Heart left ventricle (tissue), 13 donors: ENCODE results near the gene CENPA.

ENCODE experiments used
- POLR2A ChIP-seq, 2 donors: fragments of 450-650 bp; IDR thresholded peaks; one replicate each; pipeline ENCODE4 v1.6.1; 2017; ENCODE audit warnings: antibody characterized with exemption in 2 of 2, mild to moderate bottlenecking in 2 of 2, moderate library complexity in 2 of 2
- TF ChIP-seq, protein P1 (sequence below), 12 donors: fragments of 200-600 bp; sonication (generic) in 4 of 12; IDR thresholded peaks; one replicate each; pipeline versions ENCODE4 v1.5.0 to v1.8.0; 2018 to 2022; ENCODE audit warnings: antibody characterized with exemption in 12 of 12, mild to moderate bottlenecking in 5 of 12
- donor health status: ischemic (EF 13 %, LVEDD 7.1; RV severe dilation, severe dysfunction).
- donor health status: DM: no; HTN: yes; CAD: no.
- donor health status: DM: no; HTN: no; CAD: no.
- donor health status: ischemic (EF 25% LVEDD 6.9; RV normal size, moderate dysfunction).
- donor health status: ischemic (EF 25% LVEDD 5.7; RV mildly dilated, moderate dysfunction).
- donor health status: ischemic (EF 35%, LVEDD 5.7; RV mildly dilated, moderate dysfunction).
- donor health status: nonischemic (EF 11% LVEDD 7.7; RV severe dilation, severe dysfunction).
- donor health status: DM: yes; HTN: yes; CAD: no.
- donor health status: PGD.
- donor health status: ischemic (EF 29% LVEDD 5.4; RV normal size, mild dysfunction).
- donor health status: nonischemic (EF 23%, LVEDD 6.1; RV moderate dilation, normal function).

DNA sequence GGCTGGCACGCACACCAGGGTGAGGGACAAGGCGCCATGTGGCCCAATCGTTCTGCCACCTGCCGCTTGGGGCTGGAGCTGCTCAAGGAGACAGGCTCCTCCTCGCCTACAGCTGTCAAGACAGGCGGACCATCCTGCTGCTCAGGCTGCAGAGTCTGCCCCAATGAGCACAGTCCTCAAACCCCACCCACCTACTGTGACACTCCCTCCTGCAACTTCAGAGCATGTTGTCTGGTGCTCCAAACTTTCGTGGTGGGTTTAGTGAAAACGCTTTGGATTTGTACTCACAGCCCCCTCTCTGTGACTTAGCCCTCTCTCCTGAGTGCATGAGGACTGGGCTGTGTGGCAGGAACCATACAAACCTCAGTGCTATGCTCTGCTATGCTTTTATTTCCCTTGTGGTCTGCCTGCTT lies 45.0 kb upstream of the CENPA start:
- TF ChIP-seq, protein P1, sequence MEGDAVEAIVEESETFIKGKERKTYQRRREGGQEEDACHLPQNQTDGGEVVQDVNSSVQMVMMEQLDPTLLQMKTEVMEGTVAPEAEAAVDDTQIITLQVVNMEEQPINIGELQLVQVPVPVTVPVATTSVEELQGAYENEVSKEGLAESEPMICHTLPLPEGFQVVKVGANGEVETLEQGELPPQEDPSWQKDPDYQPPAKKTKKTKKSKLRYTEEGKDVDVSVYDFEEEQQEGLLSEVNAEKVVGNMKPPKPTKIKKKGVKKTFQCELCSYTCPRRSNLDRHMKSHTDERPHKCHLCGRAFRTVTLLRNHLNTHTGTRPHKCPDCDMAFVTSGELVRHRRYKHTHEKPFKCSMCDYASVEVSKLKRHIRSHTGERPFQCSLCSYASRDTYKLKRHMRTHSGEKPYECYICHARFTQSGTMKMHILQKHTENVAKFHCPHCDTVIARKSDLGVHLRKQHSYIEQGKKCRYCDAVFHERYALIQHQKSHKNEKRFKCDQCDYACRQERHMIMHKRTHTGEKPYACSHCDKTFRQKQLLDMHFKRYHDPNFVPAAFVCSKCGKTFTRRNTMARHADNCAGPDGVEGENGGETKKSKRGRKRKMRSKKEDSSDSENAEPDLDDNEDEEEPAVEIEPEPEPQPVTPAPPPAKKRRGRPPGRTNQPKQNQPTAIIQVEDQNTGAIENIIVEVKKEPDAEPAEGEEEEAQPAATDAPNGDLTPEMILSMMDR (IDR thresholded peaks at IDR 0.05), result no peak
- TF ChIP-seq POLR2A (IDR thresholded peaks at IDR 0.05), result no peak
